DMS53 treated with DMSO at 0.1 percent for 48 hours (cell line): ENCODE measurements around the gene WDR45B.

Experiments used
- DNase-seq: peaks from one replicate; lab custom pipeline; 2025; ENCODE audit not compliant: unreplicated experiment; lab: John Stamatoyannopoulos, UW

The WDR45B gene

GRCh38 chr17:82632451-82632850, 15.8 kb downstream of the WDR45B start:
- DNase-seq: no peak

DNA sequence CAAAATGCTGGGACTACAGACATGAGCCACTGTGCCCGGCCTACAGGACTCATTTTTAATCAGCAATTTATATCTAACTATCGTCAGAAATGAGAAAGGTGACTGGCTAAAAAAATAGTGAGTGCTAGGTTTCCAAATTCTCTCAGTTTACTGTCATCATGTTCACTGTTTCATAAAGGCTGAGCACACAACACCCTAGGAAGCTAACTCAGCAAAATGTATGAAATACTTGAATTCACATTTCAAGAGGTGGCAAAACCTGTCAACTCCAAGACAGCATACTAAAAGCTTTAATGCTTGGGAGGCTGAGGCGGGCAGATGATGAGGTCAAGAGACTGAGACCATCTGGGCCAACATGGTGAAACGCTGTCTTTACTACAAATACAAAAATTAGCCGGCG, 16.7 kb downstream of the WDR45B start:
- DNase-seq: no peak

GRCh38 chr17:82630212-82630611, 18.0 kb downstream of the WDR45B start:
- DNase-seq: no peak

DNA sequence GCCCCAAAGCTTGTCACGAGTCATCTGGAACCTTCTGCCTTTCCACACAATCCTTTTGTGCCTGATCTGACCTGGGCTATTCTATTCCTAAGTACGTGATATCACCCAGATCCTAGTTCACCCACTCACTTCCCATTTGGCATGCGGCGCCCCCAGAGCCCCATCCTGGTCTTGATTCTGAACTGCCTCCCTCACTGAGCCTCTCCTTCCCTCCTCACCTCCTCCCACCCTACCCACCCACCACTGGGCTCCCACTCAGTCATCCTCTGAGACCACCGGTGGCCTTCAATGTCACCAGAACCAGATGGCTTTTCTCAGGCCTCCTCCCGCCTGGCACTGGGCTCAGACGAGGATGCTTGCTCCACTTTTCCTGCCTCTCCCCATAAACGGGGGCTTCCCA, 18.5 kb downstream of the WDR45B start:
- no peak for DNase-seq

- no peak for DNase-seq
Observed at GRCh38 chr17:82627405-82627804, 20.8 kb downstream of the WDR45B start.

- DNase-seq: no peak
Observed at GRCh38 chr17:82623707-82624106, 24.5 kb downstream of the WDR45B start.

GRCh38 chr17:82619641-82620040, 28.6 kb downstream of the WDR45B start:
- no peak for DNase-seq

- no peak for DNase-seq
Observed at GRCh38 chr17:82619211-82619610, 29.0 kb downstream of the WDR45B start.

DNA sequence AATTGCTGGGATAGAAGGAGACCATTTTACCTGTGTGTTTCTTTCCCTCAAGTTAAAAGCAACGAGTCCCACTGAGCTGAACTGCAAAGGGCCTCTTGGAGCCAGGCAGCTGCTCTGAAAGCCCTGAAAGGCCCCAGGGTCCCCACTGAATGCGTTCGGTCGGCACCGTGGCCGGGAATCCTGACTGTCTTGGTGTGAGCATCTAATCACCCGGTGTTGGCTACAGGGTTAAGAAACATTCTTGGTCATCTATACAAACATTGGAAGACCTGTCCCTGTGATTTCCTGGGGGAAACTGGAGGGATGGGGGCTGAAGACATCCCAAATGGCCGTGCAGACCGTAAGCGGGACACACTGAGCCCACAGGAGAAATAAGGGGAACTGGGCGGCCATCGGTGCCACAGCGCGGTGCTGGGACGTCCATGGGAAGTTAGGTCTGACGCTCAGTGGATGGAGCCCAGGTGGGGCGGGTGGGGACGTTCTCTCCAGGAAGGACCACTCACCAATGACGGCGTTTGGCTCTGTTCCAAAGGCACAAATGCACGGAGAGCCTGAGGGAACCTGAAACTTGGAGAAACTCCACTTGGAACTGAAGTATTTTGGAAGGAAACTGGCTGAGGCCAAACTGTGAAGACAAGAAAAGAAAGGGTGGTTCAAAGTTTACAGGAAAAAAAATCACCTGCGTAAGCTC, 32.1 kb downstream of the WDR45B start:
- DNase-seq: no peak

DNA sequence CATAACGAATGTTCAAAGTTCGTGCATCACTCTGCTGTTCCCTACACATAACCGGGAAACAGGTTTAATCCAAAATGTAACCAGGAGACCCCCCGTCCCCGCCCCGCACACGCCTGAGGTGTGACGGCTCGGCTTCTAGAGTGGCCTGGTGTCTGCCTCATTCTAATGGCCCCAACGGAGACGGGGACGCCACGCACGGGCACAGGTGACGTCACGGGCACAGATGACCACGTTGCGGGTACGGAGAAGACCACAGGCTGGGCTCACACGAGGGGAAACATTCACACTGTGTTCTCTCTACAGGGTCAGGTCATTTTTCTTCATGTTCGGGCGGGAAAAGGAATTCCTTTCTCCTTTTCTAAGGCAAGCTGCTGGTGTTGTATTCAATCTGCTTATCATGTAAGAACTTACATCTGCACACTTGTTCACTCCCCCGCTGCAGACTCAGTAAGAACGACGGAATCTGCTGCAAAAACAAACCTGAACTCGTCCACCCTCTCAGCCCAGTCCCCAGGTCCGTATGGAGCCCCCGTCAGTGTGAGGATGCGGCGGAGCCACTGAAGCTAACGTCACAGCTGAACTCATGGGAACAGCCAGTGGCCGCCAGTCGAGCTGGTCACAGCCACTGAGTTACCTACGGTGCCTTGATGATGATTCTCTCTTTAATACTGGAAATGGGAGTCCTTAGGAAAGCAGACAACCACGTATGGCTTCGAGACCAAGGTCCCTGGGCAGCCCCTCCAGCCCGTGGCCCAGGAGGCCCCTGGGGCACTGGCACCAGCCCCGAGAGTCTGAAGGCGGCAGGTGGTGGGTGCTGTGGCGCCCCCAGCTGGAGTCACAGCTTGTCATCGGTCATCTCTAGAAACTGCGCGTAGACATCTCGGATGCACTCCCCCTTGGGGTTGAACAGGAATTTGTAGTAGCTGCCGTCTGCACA, 32.9 kb downstream of the WDR45B start:
- no peak for DNase-seq

DNA sequence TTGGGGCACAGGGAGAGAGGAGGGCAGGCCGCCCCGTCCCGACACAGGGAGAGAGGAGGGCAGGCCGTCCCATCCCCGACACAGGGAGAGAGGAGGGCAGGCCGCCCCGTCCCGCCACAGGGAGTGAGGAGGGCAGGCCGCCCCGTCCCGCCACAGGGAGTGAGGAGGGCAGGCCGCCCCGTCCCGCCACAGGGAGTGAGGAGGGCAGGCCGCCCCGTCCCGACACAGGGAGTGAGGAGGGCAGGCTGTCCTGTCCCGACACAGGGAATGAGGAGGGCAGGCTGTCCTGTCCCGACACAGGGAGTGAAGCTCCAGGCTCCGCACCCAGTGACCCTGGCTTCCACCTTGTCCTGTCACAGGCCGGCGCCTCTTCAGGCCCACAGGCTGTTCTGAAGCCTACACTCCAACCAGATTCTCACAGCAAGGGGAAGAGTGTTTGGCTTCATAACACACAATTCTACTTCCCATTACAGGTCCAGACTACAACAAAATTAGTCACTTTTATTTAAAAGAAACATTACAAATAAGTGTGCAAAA, 34.1 kb downstream of the WDR45B start:
- no peak for DNase-seq

DNA sequence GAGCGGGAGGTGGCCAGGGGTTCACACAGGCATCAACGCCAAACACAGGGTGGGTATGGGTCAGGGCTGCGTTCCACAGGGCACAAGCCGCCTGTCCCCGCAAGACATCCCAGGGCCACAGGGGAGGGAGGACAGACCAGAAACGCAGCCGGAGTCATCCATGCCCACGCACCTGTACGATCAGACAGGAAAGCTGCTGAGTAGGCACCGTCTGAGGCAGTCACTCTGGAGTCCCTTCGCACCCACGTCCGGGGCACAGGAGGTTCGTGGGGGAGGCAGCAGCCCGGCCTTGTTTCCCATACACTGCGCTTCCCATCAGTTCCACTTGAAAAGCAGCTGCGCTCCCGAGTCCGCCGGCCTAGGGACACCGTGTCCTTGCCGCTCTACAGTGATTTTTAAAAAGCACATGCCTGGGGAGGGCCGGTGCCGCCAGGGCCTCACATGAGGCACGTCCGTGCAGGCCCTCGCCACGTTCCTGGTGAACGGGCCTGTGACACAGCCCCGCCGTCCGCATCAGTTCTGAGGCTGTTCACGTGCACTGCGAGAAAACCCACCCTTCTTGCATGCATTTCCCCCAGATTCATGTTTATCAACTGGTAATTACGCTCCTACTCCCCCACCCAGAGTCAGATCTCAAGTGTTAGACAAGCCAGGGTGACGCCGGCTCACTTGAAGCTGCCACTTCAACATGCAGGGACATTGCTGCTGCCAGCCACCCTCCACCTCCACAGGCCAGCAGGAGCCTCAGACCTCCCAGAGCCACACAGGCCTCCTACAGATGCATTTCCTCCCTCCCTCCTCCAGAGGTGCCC, 34.8 kb downstream of the WDR45B start:
- no peak for DNase-seq

GRCh38 chr17:82611140-82612058, 36.8 kb downstream of the WDR45B start:
- DNase-seq: no peak

GRCh38 chr17:82609655-82610054, 38.6 kb downstream of the WDR45B start:
- no peak for DNase-seq

GRCh38 chr17:82608816-82609215, 39.4 kb downstream of the WDR45B start:
- DNase-seq: no peak

DNA sequence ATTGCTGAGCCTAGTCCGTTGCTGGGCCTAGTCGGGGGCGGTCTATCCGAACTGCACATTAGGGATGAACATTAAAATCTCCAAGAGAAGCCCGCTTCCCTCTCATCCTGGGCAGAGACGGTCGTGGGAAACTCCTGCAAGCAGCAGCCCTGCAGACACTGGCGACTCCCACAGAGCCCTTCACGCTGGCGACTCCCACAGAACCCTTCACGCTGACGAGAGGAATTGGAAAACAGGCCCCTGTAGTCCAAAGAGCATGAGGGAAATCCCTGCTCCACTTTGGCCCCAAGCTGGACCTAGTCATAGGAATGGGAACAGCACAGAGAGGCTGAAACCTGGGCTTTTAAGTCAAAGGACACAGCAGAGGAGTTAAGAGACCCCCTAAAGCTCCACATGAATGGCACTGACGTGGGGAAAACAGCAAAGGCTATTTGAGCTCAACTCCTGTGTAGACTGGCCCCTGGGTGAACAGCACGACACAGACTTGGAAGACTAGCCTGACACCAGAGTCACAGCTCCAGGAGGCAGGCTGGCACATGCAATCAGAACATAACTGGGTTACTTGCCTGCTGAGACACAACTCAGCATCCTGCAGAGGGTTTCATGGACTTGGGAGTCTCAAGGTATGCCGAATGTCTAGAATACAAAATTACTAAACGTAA, 42.2 kb downstream of the WDR45B start:
- no peak for DNase-seq

DNA sequence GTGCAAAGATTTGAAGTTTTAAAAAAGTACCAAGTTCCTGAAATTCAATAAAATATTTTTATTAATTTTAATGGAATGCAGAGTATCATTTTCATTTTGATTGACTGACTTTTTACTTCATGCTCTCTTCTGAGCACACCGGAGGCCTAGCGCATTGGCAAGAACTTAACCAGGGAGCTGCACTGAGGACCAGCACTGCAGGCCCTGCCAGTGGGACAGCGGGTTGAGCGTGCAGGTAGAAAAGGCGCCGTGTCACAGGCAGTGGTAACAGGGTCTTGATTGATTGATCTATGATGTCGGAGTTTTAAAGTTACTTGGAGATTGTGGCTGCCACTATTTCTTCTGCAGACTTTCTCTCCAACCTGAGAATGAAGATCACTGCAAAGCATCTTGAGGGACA, 43.7 kb downstream of the WDR45B start:
- no peak for DNase-seq

- peak; percentile 15 for DNase-seq
Observed at GRCh38 chr17:82603981-82604448, 44.2 kb downstream of the WDR45B start.

DNA sequence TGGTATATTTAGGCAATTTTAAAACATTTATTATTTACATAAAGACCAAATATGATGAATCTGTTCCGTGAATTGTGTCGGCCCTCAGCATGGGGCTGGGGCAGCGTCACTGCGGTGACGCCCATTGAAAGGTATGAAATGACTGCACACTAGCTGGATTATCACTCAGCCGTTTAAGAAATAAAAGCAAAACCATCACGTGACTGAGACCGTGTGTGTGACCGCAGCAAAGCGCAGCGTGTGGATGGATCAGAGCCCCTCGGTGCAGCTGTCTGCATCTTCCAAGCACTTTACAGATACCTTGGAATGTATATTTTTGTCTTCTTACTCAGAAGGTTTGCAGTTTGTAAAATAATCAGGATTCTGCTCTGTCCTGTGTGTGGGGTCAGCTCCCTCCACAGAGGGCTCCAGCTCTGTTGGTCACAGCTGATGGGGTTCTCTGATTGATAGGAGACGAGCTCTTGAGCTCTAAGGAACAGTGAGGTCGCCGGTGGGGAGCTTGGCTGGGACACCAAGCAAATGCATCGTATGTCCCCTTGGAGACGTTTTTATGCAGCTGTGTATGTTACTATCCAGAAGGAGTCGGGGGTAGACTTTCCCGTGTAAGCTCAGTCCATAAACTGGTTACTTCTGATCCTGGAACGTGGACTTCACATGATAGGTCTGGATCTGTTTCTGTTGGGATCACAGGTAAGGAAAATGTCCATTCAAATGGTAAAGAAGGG, 45.1 kb downstream of the WDR45B start:
- no peak for DNase-seq
